ENCODE results near the gene ADH7.
"Not testable (repeated sequence)": the region's sequence is repeated elsewhere in the genome, so short reads cannot be mapped to it uniquely, and the experiment has no call there.

Gene ADH7

DNA sequence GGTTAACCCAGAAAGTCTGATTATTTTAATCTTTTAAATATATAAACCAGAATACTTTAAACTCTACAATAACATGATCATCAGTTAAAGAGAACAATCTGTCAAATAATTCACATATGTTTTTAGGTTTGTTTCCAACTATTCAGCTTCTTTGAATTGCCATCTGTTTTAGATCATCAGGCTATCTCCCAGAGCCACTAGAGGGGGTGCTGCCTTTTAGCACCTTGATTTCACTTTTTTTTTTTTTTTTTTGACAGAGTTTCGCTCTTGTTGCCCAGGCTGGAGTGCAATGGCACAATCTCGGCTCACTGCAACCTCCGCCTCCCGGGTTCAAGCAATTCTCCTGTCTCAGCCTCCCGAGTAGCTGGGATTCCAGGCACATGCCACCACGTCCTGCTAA is 57.8 kb downstream of the ADH7 start:
- not testable (repeated sequence) for DNase-seq

DNA sequence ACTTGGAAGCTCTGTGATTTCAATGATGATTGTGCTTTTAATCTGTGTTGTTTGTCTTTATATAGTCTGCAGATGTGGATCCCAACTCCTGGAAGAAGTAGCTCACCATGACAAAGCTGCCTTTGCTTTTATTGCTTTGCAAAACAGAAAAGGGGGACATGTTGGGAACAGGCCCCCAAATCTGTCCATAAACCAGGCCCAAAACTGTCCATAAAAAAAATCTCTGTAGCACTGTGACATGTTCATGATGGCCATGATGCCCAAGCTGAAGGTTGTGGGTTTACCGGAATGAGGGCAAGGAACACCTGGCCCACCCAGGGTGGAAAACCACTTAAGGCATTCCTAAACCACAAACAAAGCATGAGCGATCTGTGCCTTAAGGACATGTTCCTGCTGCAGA is 62.7 kb downstream of the ADH7 start:
- not testable (repeated sequence) for DNase-seq

DNA sequence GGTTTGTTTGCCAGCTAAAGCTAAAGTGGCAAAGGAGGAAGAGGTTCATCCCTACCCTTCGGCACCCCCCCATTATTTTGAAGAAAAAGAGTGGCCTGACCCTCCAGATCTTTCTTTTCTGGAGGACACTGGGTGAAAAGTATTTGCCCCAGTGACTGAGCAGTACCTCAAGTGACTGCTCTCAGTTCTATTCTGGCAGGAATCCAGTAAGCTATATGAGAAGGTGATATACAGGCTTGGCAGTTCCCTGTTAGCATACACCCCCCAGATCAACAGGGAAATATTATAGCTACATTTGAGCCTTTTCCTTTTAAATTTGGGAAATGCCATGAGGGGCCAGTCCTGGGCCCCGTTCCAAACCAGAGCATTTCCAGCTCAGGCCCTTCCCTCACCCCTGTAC is 67.3 kb downstream of the ADH7 start:
- DNase-seq = not testable (repeated sequence)

DNA sequence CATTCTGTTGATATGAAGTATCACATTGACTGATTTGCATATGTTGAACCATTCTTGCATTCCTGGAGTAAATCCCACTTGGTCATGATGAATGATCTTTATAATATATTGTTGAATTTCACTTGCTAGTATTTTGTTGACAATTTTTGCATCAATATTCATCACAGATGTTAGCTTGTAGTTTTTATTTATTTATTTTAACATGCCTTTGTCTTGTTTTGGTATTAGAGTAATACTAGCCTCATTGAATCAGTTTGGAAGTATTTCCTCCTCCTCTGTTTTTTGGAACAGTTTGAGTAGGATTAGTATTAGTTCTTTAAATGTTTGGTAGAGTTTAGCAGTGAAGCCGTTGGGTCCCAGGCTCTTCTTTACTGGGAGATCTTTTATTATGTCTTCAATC is 68.7 kb downstream of the ADH7 start:
- DNase-seq = no peak

DNA sequence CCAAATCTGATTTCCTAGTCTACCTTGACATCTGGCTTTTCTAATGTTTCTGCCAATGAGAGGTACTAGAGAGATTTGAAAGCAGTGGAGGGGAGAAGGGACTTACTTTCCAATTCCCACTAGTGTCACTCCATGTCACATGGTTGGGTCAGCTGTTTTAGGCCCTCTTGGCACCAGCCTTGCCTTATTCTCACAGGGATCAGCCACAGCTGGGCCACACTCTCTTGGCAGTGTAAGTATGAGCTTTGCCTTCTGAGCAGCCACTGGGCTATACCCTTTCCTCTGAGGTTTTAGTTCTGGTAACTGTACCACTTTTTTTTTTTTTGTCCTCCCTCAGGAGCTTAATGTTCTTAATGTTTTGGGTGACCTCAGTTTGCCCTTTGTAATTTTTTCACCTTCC is 72.4 kb downstream of the ADH7 start:
- DNase-seq = no peak

All from NCI-H187 treated with DMSO at 0.1 percent for 48 hours (cell line).